Small intestine (tissue), 7 donors: ENCODE data around the gene ABCA4. TPM values are rescaled to one million over a fixed set of nuclear protein-coding genes. Genes with fewer than 3 reads are reported as not detected.

ENCODE experiments used
- DNase-seq, 2 donors: peaks; one replicate each; pipeline versions ENCODE4 v3.0.0 to v3.0.0-alpha.2; 2013
- FAIRE-seq: peaks from 2 replicates; lab custom pipeline; 2012; peaks lifted over from hg19 to GRCh38; lab: Jason Lieb, UNC
- H3K27ac ChIP-seq, 3 donors: one replicate each; pipeline ENCODE4 v1.5.1; 2013; ENCODE audit warnings: low read length in 2 of 3, mild to moderate bottlenecking in 2 of 3, control low read depth in 1 of 3, inconsistent platforms in 1 of 3, low read depth in 1 of 3, moderate library complexity in 1 of 3
- H3K27me3 ChIP-seq, 3 donors: one replicate each; pipeline ENCODE4 v1.6.1; 2013; ENCODE audit warnings: low read length in 3 of 3, inconsistent platforms in 1 of 3; ENCODE audit not compliant: control insufficient read depth in 3 of 3, insufficient read depth in 3 of 3
- H3K36me3 ChIP-seq, 3 donors: one replicate each; pipeline ENCODE4 v1.6.1; 2013; ENCODE audit warnings: low read length in 3 of 3, inconsistent platforms in 1 of 3, low read depth in 1 of 3, mild to moderate bottlenecking in 1 of 3, moderate library complexity in 1 of 3; ENCODE audit not compliant: control insufficient read depth in 3 of 3, insufficient read depth in 2 of 3
- H3K4me1 ChIP-seq, 3 donors: one replicate each; pipeline ENCODE4 v1.6.1; 2013; ENCODE audit warnings: low read length in 2 of 3, inconsistent platforms in 1 of 3, low read depth in 1 of 3, mild to moderate bottlenecking in 1 of 3, moderate library complexity in 1 of 3; ENCODE audit not compliant: control insufficient read depth in 3 of 3, insufficient read depth in 2 of 3
- H3K4me3 ChIP-seq, 3 donors: one replicate each; pipeline ENCODE4 v1.5.1; 2013; ENCODE audit warnings: low read length in 3 of 3, control low read depth in 1 of 3, inconsistent platforms in 1 of 3, low read depth in 1 of 3, mild to moderate bottlenecking in 1 of 3, moderate library complexity in 1 of 3
- H3K9me3 ChIP-seq, 2 donors: one replicate each; pipeline ENCODE4 v1.6.1; 2013; ENCODE audit warnings: low read depth in 1 of 2, low read length in 1 of 2; ENCODE audit not compliant: control insufficient read depth in 2 of 2, insufficient read depth in 1 of 2
- WGBS, 3 donors: extraction: QIAGEN DNeasy Blood & Tissue Kit; methylation state at CpG; one replicate each; pipeline ENCODE4 v1.1.7; 2013; 5-methylcytosine and 5-hydroxymethylcytosine counted together
- polyA plus RNA-seq, 4 donors: library from polyadenylated mRNA; stranded (reverse) in 3 of 4; unstranded in 1 of 4; fragments of 200-250 nt in 3 of 4; fragments of 120-200 nt in 1 of 4; gene quantifications; one replicate each; pipeline versions ENCODE4 v1.2.1 to v1.2.3, GENCODE V29; 2013
- donor health status: healthy with polysubstance abuse.
- donor health status: control.
- donor health status: control.
- donor health status: Bipolar disorder and iron deficiency.
- donor health status: healthy.

The ABCA4 gene
- polyA plus RNA-seq, 4 donors, result 2.4 to 4.3 (median 3.8) TPM

DNA sequence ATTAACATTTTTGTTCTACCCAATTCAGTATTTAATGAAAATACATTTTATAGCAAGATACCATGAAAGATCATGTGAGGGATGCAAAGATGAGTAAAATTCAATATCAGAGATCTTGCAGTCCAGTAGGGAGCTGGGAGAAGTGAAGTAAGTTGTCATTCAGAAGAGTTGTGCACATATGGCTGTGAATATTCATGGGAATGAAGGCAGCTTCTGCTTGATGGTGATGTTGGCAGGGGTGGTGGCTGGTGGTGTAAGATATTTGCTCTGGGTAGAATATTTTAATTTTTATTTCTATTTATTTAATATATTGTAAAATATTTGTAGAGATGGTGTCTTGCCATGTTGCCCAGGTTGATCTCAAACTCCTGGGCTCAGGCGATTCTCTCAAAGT, 139.7 kb downstream of the ABCA4 start:
- H3K4me3 ChIP-seq, result no peak overlapping the region
- no peaks in the 10 kb centered on the region for H3K9me3 ChIP-seq
- WGBS, 3 donors, result 94 to 98% (median 96%) methylated on average over 1 of the region's 1 CpG
- H3K4me1 ChIP-seq, result peaks cover 0 to 6% (median 0%) of the 10 kb centered on the region in 3 donors
- DNase-seq (no peak), FAIRE-seq (no peak)
- H3K27me3 ChIP-seq, result no peaks in the 10 kb centered on the region
- H3K27ac ChIP-seq, result no peak overlapping the region
- H3K36me3 ChIP-seq, result no peaks in the 10 kb centered on the region

DNA sequence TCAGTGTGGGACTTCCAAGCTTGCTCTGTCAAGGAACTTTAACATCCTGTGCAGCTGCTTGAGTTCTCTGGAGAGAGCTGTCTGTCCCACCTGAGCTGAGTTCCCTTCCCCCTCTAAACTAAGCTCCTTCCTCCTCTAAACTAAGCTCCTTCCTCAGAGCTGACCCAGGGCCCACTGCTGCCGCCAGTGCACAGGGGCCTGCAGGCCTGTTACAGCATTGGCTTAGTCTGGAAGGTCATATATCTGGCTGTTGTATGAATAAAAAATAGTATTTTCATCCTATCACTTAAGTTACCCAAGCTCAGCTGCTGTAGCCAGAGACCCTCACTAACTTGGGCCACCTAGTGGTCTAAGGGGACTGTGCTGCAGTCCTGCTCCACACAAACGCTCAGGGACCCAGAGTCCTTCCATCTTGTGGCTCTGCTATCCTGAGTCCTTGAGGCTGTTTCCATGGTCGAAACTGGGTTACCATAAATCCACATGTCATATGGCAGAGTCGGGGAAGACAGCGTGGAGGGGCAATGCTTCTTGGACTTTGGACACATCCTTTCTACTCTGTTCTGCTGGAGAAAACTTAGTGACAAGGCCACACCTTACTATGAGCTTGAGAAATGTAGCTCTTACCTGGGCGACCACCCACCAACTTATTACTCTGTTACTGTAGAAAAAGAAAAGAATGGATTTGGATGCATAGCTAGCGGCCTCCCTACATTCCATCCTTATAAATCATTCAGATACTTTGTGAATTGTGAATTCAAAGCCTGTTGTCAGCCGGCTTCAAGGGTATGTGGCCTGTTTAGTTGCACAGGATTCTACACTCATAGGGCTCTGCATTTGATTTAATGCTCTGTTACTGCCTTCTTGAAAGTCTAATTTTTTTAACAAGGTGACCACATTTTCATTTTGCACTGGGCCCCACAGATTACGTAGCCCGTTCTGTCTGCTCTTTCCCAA, 140.4 kb downstream of the ABCA4 start:
- Histone ChIP-seq H3K27me3 (no peaks in the 10 kb centered on the region), H3K4me3 (no peak overlapping the region), H3K27ac (peak overlapping the region in 2 of 3 donors; percentile 9 to 45), H3K4me1 (peaks cover 0 to 6% (median 0%) of the 10 kb centered on the region in 3 donors), H3K9me3 (no peaks in the 10 kb centered on the region), H3K36me3 (no peaks in the 10 kb centered on the region)
- FAIRE-seq, result no peak
- peak in 1 of 2 donors; percentile 38 for DNase-seq
- 85 to 89% (median 86%) methylated on average over 10 of the region's 10 CpGs for WGBS, 3 donors

DNA sequence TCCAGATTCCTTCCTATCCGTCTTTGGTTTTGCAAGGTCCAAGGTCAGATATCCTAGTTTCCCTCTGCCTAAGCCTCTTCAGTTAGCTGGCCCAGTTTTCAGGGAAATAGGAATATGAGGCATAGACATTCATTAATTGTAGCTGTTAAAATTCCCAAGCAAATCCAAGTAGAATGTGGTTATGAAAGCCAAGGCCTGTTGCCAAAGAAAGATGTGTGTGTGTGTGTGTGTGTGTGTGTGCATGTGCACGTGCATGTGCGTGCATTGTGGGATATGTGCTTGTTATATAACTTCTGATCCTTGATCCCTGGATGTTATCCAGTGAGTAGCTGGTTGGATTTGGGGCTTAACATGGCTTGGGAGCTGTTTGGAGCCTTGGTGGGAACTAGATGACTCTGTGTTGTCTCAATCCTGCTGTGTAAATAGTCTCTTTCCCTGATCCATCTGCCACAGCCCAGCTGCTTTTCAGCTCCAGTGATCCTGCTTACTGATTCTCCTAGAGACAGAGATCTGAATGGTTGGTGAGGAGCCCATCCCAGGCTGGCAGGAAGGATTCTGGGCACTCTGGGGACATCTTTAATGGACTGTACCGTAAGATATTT, 141.1 kb downstream of the ABCA4 start:
- peak overlapping the region in 2 of 3 donors; percentile 9 to 45 for H3K27ac ChIP-seq
- no peaks in the 10 kb centered on the region for H3K27me3 ChIP-seq
- WGBS, 3 donors, result 16 to 32% (median 26%) methylated on average over 4 of the region's 4 CpGs
- peak; percentile 39 to 42 for DNase-seq
- FAIRE-seq, result no peak
- peaks cover 0 to 6% (median 0%) of the 10 kb centered on the region in 3 donors for H3K4me1 ChIP-seq
- no peaks in the 10 kb centered on the region for H3K36me3 ChIP-seq
- no peak overlapping the region for H3K4me3 ChIP-seq
- no peaks in the 10 kb centered on the region for H3K9me3 ChIP-seq

DNA sequence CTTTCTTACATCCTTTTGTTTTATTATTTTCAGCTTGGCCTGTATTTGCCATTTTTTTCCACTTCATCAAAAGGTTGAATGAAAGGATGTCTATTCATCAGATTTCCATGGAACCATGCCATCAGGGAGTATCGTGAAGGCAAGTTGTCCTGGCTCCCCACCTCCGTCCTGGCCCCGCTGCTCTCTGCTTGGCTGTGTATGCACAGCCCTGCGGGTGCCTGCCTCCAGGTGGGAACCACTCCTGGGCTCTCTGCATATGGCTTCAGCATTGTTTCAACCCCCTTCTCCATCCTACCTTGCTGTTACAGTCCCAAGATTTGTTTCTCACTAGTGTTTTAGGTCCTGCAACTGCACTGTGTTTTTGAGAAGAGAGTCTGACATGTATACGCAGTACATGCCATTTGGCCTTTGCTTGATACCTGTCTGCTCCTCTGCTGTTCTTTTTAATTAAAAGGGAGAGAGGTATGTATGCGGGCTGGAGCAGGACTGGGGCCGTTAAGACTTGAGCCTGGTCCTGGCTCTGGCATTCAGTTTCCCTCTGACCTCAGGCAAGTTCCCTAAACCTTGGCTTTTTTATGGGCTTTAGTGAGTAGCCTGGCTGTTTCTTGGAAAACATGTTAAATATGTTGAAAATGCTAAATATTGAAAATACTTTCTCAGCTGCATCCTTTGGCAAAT, 141.8 kb downstream of the ABCA4 start:
- no peaks in the 10 kb centered on the region for H3K36me3 ChIP-seq
- peaks cover 0 to 6% (median 0%) of the 10 kb centered on the region in 3 donors for H3K4me1 ChIP-seq
- H3K9me3 ChIP-seq, result no peaks in the 10 kb centered on the region
- no peak for DNase-seq
- 73 to 91% (median 83%) methylated on average over 7 of the region's 7 CpGs for WGBS, 3 donors
- H3K4me3 ChIP-seq, result no peak overlapping the region
- FAIRE-seq, result no peak
- H3K27me3 ChIP-seq, result no peaks in the 10 kb centered on the region
- peak overlapping the region in 2 of 3 donors; percentile 16 to 17 for H3K27ac ChIP-seq

DNA sequence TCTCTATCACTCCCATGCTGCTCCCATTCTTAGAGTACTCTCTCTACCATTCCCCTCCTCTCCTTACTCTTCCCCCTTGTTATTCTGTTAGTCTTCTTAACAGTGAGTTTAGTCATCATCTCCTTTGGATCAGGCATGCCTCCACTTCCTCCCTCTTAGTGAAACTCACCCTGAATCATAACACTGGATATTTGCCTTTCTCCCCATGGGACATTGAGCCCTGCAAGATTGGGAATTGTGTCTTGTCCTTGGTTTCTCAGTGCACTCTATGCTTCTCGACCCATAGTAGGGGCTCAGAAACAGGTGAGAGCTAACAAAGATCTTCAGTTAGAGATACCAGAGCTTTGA, 143.4 kb downstream of the ABCA4 start:
- FAIRE-seq (no peak), DNase-seq (no peak)
- H3K36me3 ChIP-seq, result no peaks in the 10 kb centered on the region
- H3K27ac ChIP-seq, result no peak overlapping the region
- H3K4me1 ChIP-seq, result peaks cover 0 to 6% (median 0%) of the 10 kb centered on the region in 3 donors
- no peaks in the 10 kb centered on the region for H3K27me3 ChIP-seq
- H3K4me3 ChIP-seq, result no peak overlapping the region
- WGBS, 3 donors, result 87 to 91% (median 87%) methylated on average over 1 of the region's 1 CpG
- no peaks in the 10 kb centered on the region for H3K9me3 ChIP-seq

DNA sequence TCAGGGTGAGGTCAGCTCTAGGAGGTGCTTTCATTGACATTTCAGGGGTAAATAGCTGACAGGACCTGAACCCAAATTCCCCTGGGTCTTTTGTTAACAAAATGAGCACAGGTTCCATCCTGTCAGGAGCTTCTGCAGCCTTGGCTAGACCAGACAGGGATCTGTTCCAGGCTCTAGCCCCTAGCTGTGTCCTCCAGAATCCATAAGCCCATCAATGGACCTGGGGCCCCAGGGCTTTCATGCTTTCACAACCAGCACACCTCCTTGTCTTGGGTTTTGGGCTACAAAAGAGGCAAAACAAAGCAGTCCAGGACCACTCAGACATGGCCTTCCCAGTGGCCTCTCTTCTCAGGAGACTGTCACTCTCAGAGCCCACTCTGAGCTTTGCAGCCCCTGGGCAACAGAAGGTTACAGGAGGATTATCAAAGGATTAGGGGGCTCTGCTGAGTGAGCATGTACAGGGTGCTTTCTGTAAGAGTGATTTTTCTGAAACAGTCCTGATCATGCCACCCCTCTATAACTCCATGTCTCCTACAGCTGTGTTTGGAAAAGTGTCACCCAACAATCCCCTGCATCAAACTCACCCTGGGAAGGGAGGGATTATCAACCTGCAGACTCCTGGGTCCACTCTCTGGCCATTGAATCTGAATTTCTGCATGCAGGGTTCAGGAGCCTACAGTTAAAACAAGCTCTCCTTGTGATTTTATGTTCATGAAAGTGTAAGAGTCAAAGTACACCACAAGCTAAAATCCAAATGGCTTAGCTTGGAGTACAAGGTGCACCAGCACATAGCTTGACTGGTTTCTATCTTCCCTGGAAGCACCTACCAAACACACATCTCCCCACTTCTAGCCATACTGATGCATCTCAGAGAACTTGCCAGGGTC, 144.0 kb downstream of the ABCA4 start:
- Histone ChIP-seq H3K9me3 (no peaks in the 10 kb centered on the region), H3K27ac (no peak overlapping the region), H3K36me3 (no peaks in the 10 kb centered on the region), H3K4me1 (peaks cover 0 to 6% (median 0%) of the 10 kb centered on the region in 3 donors), H3K27me3 (no peaks in the 10 kb centered on the region), H3K4me3 (no peak overlapping the region)
- FAIRE-seq (no peak), DNase-seq (peak; percentile 30 to 46)

DNA sequence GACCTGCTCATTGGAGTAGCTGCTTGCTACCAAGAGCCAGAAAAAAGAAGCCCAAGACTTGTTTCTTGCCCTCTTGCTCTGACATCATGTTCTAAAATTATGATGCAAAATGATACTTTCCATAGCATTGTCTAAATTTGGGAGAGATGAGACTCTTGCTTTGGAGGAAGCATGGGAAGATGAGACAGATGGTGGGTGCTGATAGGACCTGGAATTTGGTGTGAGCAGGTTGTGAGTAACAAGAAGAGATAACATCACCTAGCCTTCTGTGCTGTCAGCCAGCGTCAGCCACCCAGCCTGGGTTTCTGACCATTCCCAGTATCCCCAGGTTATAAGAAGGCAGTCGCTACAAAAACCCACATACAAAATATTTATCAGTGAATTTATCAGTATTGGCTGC, 144.7 kb downstream of the ABCA4 start:
- Histone ChIP-seq H3K36me3 (no peaks in the 10 kb centered on the region), H3K27ac (no peak overlapping the region), H3K4me3 (no peak overlapping the region), H3K4me1 (peaks cover 0 to 6% (median 0%) of the 10 kb centered on the region in 3 donors), H3K9me3 (no peaks in the 10 kb centered on the region), H3K27me3 (no peaks in the 10 kb centered on the region)
- 65 to 85% (median 84%) methylated on average over 2 of the region's 2 CpGs for WGBS, 3 donors
- FAIRE-seq, result no peak
- DNase-seq, result no peak
